GM13977 (cell line): ENCODE measurements around the gene TRAPPC5.
A peak's percentile ranks its signal among the peaks of the same experiment; 100 is the strongest.

Experiments used
- DNase-seq: peaks from one replicate; pipeline ENCODE4 v3.0.0; 2012; ENCODE audit warnings: low spot score
- CTCF ChIP-seq: IDR thresholded peaks from 2 replicates; pipeline ENCODE4 v1.5.1; 2012; ENCODE audit warnings: mild to moderate bottlenecking, control low read depth; ENCODE audit not compliant: insufficient read depth; ENCODE audit errors: extremely low read depth, missing control alignments
- in situ Hi-C: fragments of 300-500 bp; cut with MboI; formaldehyde crosslinking; loops from one replicate; pipeline ENCODE4 v1.12.0; 2022; ENCODE audit warnings: low sequenced_read_pairs, low pct_unique_long_range_greater_than_20kb, mixed read lengths, inconsistent platforms; ENCODE audit not compliant: unreplicated experiment

TRAPPC5 gene

GRCh38 chr19:7679771-7680605 is 645 bp upstream of the TRAPPC5 start:
- no peak for TF ChIP-seq CTCF
- in situ Hi-C loops = no loop called here
- DNase-seq = no peak

GRCh38 chr19:7681340-7682174 is 924 bp downstream of the TRAPPC5 start:
- in situ Hi-C loops = no loop called here
- peak; percentile 92 for DNase-seq
- peak; percentile 77 for TF ChIP-seq CTCF

- DNase-seq = no peak
- TF ChIP-seq CTCF = peak; percentile 32
- in situ Hi-C loops = no loop called here
Measured at GRCh38 chr19:7682175-7682855, 1.7 kb downstream of the TRAPPC5 start.

GRCh38 chr19:7685546-7686445 is 5.2 kb downstream of the TRAPPC5 start:
- in situ Hi-C loops = no loop called here
- no peak for DNase-seq
- no peak for TF ChIP-seq CTCF

- no peak for TF ChIP-seq CTCF
- no peak for DNase-seq
- in situ Hi-C loops = no loop called here
Measured at GRCh38 chr19:7687177-7687576, 6.5 kb downstream of the TRAPPC5 start.
